ENCODE results near the gene DTNA.

- TF ChIP-seq CTCF (IDR thresholded peaks at IDR 0.05; ENCODE audit: low read depth, low read length, poor library complexity, severe bottlenecking) (no peak), EZH2phosphoT487 (IDR thresholded peaks at IDR 0.05; ENCODE audit: borderline replicate concordance, low read length) (no peak)
Measured at GRCh38 chr18:34847408-34847807, 137.3 kb downstream of the DTNA start.

All from DOHH2 (cell line).